H1 (cell line): ENCODE results near the gene WNT3A. TPM values are rescaled to one million over a fixed set of nuclear protein-coding genes. Genes with fewer than 3 reads are reported as not detected.

Experiments
- CTCF ChIA-PET: fragments of 300-600 bp; sonication (Branson Sonifier 250); formaldehyde crosslinking; loops from one replicate; lab custom pipeline; 2021; ENCODE audit not compliant: partially characterized antibody; lab: Charles Lee
- POLR2A ChIA-PET: fragments of 300-600 bp; sonication (Branson Sonifier 250); formaldehyde crosslinking; loops from one replicate; lab custom pipeline; 2021; ENCODE audit warnings: inconsistent platforms; ENCODE audit not compliant: partially characterized antibody; lab: Charles Lee
- DNase-seq, 2 experiments: peaks; one replicate each; pipeline versions ENCODE4 v3.0.0 to v3.0.0-alpha.2; 2010 to 2022; ENCODE audit warnings: low spot score in 2 of 2, low read depth in 1 of 2, mixed read lengths in 1 of 2
- FAIRE-seq: peaks from 2 replicates; lab custom pipeline; 2011; peaks lifted over from hg19 to GRCh38; lab: Jason Lieb, UNC
- H2AFZ ChIP-seq: 2 replicates; pipeline ENCODE4 v1.8.1; 2012; ENCODE audit warnings: low read length, inconsistent platforms
- H2AK5ac ChIP-seq: 2 replicates; pipeline ENCODE4 v1.6.1; 2013; ENCODE audit warnings: low read depth, low read length
- H2BK120ac ChIP-seq: replicated peaks from 2 replicates; pipeline ENCODE3; 2013; ENCODE audit warnings: low read depth, low read length, inconsistent platforms
- H2BK12ac ChIP-seq: 2 replicates; pipeline ENCODE4 v1.6.1; 2013; ENCODE audit warnings: low read depth, low read length
- H2BK15ac ChIP-seq: 2 replicates; pipeline ENCODE4 v1.6.1; 2013; ENCODE audit warnings: low read length
- H2BK20ac ChIP-seq: 2 replicates; pipeline ENCODE4 v1.6.1; 2013; ENCODE audit warnings: low read length
- H2BK5ac ChIP-seq: 2 replicates; pipeline ENCODE4 v1.6.1; 2013; ENCODE audit warnings: low read depth, low read length
- H3K14ac ChIP-seq: 2 replicates; pipeline ENCODE4 v1.6.1; 2013; ENCODE audit warnings: inconsistent platforms; ENCODE audit not compliant: insufficient read length
- H3K18ac ChIP-seq: 2 replicates; pipeline ENCODE4 v1.6.1; 2013; ENCODE audit warnings: low read length; ENCODE audit errors: extremely low read depth
- H3K23ac ChIP-seq: 2 replicates; pipeline ENCODE4 v1.6.1; 2013; ENCODE audit warnings: inconsistent platforms; ENCODE audit not compliant: insufficient read length
- H3K23me2 ChIP-seq: 2 replicates; pipeline ENCODE4 v1.6.1; 2013; ENCODE audit warnings: low read depth, low read length
- H3K27ac ChIP-seq: 2 replicates; pipeline ENCODE4 v1.6.1; 2011; ENCODE audit warnings: low read depth, low read length, inconsistent platforms
- H3K27me3 ChIP-seq, 4 experiments: replicated peaks in 1 of 4; 1 replicate in 1 of 4; 2 replicates in 3 of 4; pipeline versions ENCODE4 v1.6.1 to v1.8.1; 2011 to 2013; ENCODE audit warnings: low read length in 3 of 4, mild to moderate bottlenecking in 3 of 4, inconsistent platforms in 2 of 4, mixed read lengths in 2 of 4, moderate library complexity in 1 of 4; ENCODE audit not compliant: control insufficient read depth in 3 of 4, insufficient read depth in 3 of 4; ENCODE audit errors: extremely low read depth in 1 of 4
- H3K36me3 ChIP-seq, 4 experiments: 2 replicates each; pipeline versions ENCODE4 v1.6.1 to v1.8.1; 2011 to 2013; ENCODE audit warnings: mild to moderate bottlenecking in 4 of 4, low read length in 3 of 4, moderate library complexity in 2 of 4, control low read depth in 1 of 4, inconsistent platforms in 1 of 4; ENCODE audit not compliant: insufficient read depth in 4 of 4, control insufficient read depth in 2 of 4
- H3K4ac ChIP-seq: replicated peaks from 2 replicates; pipeline ENCODE3; 2013; ENCODE audit warnings: low read length, low read depth, mixed read lengths, inconsistent platforms; ENCODE audit not compliant: insufficient read length
- H3K4me1 ChIP-seq, 4 experiments: replicated peaks in 1 of 4; 1 replicate in 1 of 4; 2 replicates in 3 of 4; pipeline versions ENCODE4 v1.6.1 to v1.8.1; 2011 to 2013; ENCODE audit warnings: low read length in 3 of 4, inconsistent platforms in 2 of 4, mixed read lengths in 1 of 4; ENCODE audit not compliant: insufficient read depth in 4 of 4, control insufficient read depth in 3 of 4
- H3K4me2 ChIP-seq, 2 experiments: 2 replicates each; pipeline versions ENCODE4 v1.6.1 to v1.8.1; 2011 to 2013; ENCODE audit warnings: low read depth in 2 of 2, low read length in 2 of 2, control low read depth in 1 of 2, inconsistent platforms in 1 of 2, mild to moderate bottlenecking in 1 of 2; ENCODE audit not compliant: insufficient read depth in 1 of 2
- H3K4me3 ChIP-seq, 4 experiments: fragments of 200-600, 300-600 bp in 1 of 4; sonication (generic), shearing (Covaris generic), sonication (Bioruptor Twin) in 1 of 4; 2 replicates each; pipeline versions ENCODE4 v1.5.1 to v1.8.1; 2011 to 2016; ENCODE audit warnings: low read length in 4 of 4, low read depth in 3 of 4, control low read depth in 2 of 4, inconsistent platforms in 2 of 4, mild to moderate bottlenecking in 2 of 4, mixed read lengths in 1 of 4, moderate library complexity in 1 of 4; ENCODE audit not compliant: insufficient read depth in 2 of 4; ENCODE audit errors: extremely low read depth in 1 of 4
- H3K56ac ChIP-seq: replicated peaks from 2 replicates; pipeline ENCODE3; 2013; ENCODE audit warnings: low read depth, mild to moderate bottlenecking, mixed read lengths, low read length, inconsistent platforms; ENCODE audit not compliant: insufficient read length
- H3K79me1 ChIP-seq: 2 replicates; pipeline ENCODE4 v1.6.1; 2013; ENCODE audit warnings: low read depth, low read length, control low read depth
- H3K79me2 ChIP-seq, 2 experiments: 2 replicates each; pipeline versions ENCODE4 v1.6.1 to v1.8.1; 2012 to 2013; ENCODE audit warnings: low read length in 2 of 2, mild to moderate bottlenecking in 2 of 2, inconsistent platforms in 1 of 2; ENCODE audit not compliant: insufficient read depth in 2 of 2, control insufficient read depth in 1 of 2
- H3K9ac ChIP-seq, 4 experiments: replicated peaks in 1 of 4; 1 replicate in 1 of 4; 2 replicates in 3 of 4; pipeline versions ENCODE4 v1.6.1 to v1.8.1; 2011 to 2013; ENCODE audit warnings: low read depth in 3 of 4, low read length in 3 of 4, control low read depth in 2 of 4, mild to moderate bottlenecking in 2 of 4, moderate library complexity in 2 of 4, inconsistent platforms in 1 of 4; ENCODE audit errors: extremely low read depth in 1 of 4
- H3K9me3 ChIP-seq, 2 experiments: 2 replicates each; pipeline versions ENCODE4 v1.6.1 to v1.8.1; 2012 to 2013; ENCODE audit warnings: mild to moderate bottlenecking in 2 of 2, moderate library complexity in 2 of 2, control low read depth in 1 of 2, inconsistent platforms in 1 of 2, low read depth in 1 of 2, low read length in 1 of 2, mixed read lengths in 1 of 2; ENCODE audit not compliant: insufficient read depth in 2 of 2
- H4K20me1 ChIP-seq, 2 experiments: replicated peaks in 1 of 2; 2 replicates each; pipeline versions ENCODE3 to v1.8.1; 2011 to 2013; ENCODE audit warnings: inconsistent platforms in 2 of 2, low read length in 2 of 2, mild to moderate bottlenecking in 1 of 2; ENCODE audit not compliant: insufficient read depth in 2 of 2, control insufficient read depth in 1 of 2
- H4K5ac ChIP-seq: 2 replicates; pipeline ENCODE4 v1.6.1; 2013; ENCODE audit warnings: low read length, low read depth, mixed read lengths, inconsistent platforms; ENCODE audit not compliant: insufficient read length
- H4K8ac ChIP-seq: 2 replicates; pipeline ENCODE4 v1.8.0; 2013; ENCODE audit warnings: mild to moderate bottlenecking, moderate library complexity, low read length, inconsistent platforms; ENCODE audit not compliant: insufficient read depth; ENCODE audit errors: extremely low read depth
- H4K91ac ChIP-seq: replicated peaks from 2 replicates; pipeline ENCODE3; 2013; ENCODE audit warnings: low read length, mixed read lengths, inconsistent platforms; ENCODE audit not compliant: insufficient read length
- CEBPB ChIP-seq: IDR thresholded peaks from 2 replicates; pipeline ENCODE4 v1.6.1; 2012; ENCODE audit warnings: low read depth, low read length
- FOSL1 ChIP-seq: IDR thresholded peaks from 2 replicates; pipeline ENCODE4 v1.6.1; 2011; ENCODE audit warnings: mild to moderate bottlenecking, low read depth, low read length, moderate library complexity; ENCODE audit not compliant: insufficient read depth
- NANOG ChIP-seq: IDR thresholded peaks from 2 replicates; pipeline ENCODE4 v1.6.1; 2011; ENCODE audit warnings: low read length, low read depth, mild to moderate bottlenecking, inconsistent platforms; ENCODE audit not compliant: insufficient read depth, poor library complexity, severe bottlenecking
- WGBS, 2 experiments: shearing (Covaris generic) in 1 of 2; methylation state at CpG; one replicate each; pipeline versions ENCODE4 v1.1.6 to v1.1.7; 2013 to 2015; ENCODE audit warnings: low lambda C conversion rate in 2 of 2, mixed read lengths in 2 of 2, inconsistent platforms in 1 of 2, low coverage in 1 of 2, missing lambda C conversion rate in 1 of 2; ENCODE audit not compliant: insufficient replicate concordance in 2 of 2, insufficient coverage in 1 of 2, insufficient read length in 1 of 2; ENCODE audit errors: extremely low coverage in 1 of 2, missing lambda C conversion rate in 1 of 2; 5-methylcytosine and 5-hydroxymethylcytosine counted together
- polyA plus RNA-seq, 7 experiments: library from polyadenylated mRNA; depleted of rRNA in 3 of 7; stranded (reverse) in 5 of 7; unstranded in 2 of 7; fragments of >200 nt in 5 of 7; fragments of 200-250 nt in 2 of 7; gene quantifications; 1 replicate in 5 of 7; 2 replicates in 1 of 7; 4 replicates in 1 of 7; pipeline versions ENCODE4 v1.2.1 to v1.2.3, GENCODE V29; 2011 to 2013; ENCODE audit warnings: missing spikeins in 2 of 7, mixed read lengths in 2 of 7
- total RNA-seq: library from RNA; stranded (reverse); fragmentation: NEBNext Ultra II Directional; extraction: Animal tissue kit (Norgen Biotek cat#: 25700); gene quantifications from 2 replicates; pipeline ENCODE4 v1.2.1, GENCODE V29; 2021

Gene WNT3A
- total and polyA plus RNA-seq, 2 of the 8 experiments (the other 6 are each of a cell fraction or from before 2014, with no cell fraction given), result 0.08 to 0.19 TPM

DNA sequence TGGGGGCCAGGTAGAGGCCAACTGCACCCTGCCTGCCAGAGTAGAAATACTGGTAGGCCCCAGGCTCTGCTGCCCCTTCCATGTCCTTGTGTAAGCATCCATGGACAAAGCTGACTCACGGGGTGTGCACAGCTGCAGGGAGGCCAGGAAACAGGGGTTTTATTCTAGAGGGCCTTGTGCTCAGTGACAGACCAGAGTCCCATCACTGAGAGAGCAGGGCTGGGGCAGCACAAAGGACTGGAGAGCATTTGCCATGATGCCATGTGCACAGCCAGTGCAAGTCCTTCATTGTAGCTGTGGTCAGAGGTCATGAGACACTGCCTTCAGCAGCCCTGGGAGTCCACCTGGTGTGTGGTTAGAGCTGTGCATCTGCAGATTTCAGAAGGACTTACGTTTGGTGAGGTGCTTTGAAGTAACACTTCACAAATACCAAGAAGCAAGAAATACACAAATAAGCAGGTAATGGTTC lies 83.8 kb downstream of the WNT3A start:
- Histone ChIP-seq H3K27me3 (no peaks in the 10 kb centered on the region), H3K23ac (no peak overlapping the region), H2BK5ac (no peak overlapping the region), H3K27ac (no peak overlapping the region), H3K14ac (no peak overlapping the region), H4K91ac (no peak overlapping the region), H3K9ac (no peak overlapping the region), H4K5ac (no peak overlapping the region), H3K9me3 (peaks cover 3 to 5% of the 10 kb centered on the region in 2 experiments; a peak in 3 of 4 replicates), H3K4me2 (no peak overlapping the region), H2BK20ac (no peak overlapping the region), H2BK120ac (no peak overlapping the region), H4K8ac (no peak overlapping the region), H2AK5ac (no peak overlapping the region), H3K36me3 (no peaks in the 10 kb centered on the region), H3K56ac (no peak overlapping the region), H3K79me1 (peaks cover 47% of the 10 kb centered on the region), H3K4ac (no peak overlapping the region), H3K79me2 (peaks cover 83 to 100% of the 10 kb centered on the region in 2 experiments), H3K23me2 (no peaks in the 10 kb centered on the region), H4K20me1 (peaks cover 55 to 73% of the 10 kb centered on the region in 2 experiments), H3K4me1 (peaks cover 0 to 3% (median 0%) of the 10 kb centered on the region in 4 experiments; a peak in 3 of 7 replicates), H2BK15ac (no peak overlapping the region), H2BK12ac (no peak overlapping the region), H2AFZ (no peak overlapping the region), H3K18ac (no peak overlapping the region), H3K4me3 (no peak overlapping the region)
- ChIA-PET CTCF (interaction anchor here (0.6 to 2.9 kb wide), 5 partner anchors 10 to 381 kb away, joined by 3 to 14 read pairs (median 7); no protein-coding TSS in a partner anchor), POLR2A (interaction anchor here (1.3 to 7.1 kb wide), 3 partner anchors 8 to 13 kb away, joined by 3 to 53 read pairs (median 5); partner anchors contain the start of gene ARF1)
- WGBS, 2 experiments, result 86% methylated on average over 2 of the region's 2 CpGs; no CpG with 5 or more reads in 1 of the 2 experiments
- TF ChIP-seq CEBPB (no peak), NANOG (no peak), FOSL1 (no peak)
- DNase-seq (no peak), FAIRE-seq (no peak)
